Middle frontal gyrus (tissue), 1 donor: Measurements from ENCODE around the gene STMN1.

Source experiments
- DNase-seq: peaks from one replicate; pipeline ENCODE4 v3.0.0-alpha.2; 2015; ENCODE audit warnings: low spot score; ENCODE audit errors: extremely low spot score

STMN1 gene

DNA sequence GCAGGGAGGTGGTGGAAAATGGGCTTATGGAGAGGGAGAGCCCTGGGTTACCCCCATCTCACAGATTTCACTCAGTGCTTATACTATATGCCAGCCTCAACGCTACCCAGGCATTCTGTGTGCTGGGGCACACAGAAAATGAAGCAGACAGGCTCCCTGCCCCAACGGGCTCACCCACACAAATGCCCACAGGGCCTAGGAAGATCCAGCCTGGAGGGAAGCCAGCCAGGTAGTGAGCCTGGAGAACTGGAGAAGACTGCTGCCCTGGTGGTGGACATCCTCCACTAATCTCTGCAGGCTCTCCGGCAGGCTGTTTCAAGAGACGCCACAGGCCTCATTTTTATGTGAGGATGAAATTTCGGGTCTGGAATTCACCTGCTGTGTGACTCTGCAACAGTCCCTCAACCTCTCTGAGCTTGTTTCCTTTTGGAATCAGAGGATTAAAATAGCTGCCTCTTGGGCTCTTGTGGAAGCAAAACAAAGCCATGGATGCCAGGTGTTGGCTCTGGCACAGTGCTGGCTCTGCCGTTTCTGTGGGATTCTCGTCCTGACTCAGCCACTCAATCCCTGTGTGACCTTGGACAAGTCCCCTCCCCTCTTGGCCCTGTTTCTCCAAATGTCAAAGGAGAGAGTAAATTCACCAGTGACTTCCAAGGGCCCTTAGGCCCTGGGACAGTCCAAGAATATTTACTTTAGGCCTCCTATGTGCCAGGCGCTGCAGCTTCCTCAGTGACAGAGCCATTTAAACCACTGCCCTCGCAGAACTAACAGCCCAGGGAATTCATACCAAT is 34.3 kb downstream of the STMN1 start:
- no peak for DNase-seq

DNA sequence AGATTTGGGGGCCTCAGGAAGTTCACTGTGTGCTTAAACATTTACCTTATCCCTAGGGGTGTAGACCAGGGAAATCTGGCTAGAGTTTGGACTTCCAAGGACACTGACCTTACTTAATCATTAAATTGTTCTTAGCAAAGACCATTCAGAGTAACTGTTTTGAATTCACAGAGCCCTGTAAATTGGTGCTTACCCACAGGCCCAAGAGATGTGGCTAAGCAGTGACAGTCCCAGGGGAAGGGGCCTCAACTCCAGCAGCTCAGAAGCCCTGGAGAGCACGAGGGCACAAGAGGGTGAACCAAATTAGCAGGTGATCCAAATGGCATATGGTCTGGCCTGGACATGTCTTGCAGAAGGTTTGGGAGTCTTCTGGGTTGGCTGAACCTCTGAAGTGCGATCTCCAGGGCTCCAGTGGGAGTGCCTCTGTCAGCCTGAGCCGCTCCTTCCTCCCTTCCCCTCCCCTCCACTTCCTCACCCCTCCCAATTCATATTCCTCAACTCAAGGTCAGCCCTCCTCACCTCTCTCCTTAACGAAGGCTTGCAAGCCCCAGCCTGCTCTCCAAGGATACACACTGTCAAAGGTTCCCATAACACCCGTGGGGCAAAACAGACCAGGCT is 35.0 kb downstream of the STMN1 start:
- DNase-seq: no peak

DNA sequence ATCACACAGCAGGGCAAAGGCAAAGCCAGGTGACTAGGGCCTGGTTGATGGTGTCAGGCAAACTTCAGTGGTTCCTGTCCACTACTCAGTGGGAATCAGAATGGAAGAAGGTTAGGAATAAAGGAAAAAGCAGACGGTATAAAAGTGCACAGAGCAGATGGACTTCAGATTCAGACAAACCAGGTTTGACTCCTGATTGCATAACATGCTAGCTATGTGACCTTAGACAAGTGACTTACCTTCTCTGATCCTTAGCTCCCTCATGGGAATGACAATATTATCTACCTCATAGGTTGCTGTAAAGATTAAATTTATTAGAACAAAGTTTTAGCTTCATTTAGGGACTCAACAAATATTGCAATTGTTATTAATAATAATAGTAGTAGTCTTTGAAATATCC is 35.6 kb downstream of the STMN1 start:
- DNase-seq: no peak

DNA sequence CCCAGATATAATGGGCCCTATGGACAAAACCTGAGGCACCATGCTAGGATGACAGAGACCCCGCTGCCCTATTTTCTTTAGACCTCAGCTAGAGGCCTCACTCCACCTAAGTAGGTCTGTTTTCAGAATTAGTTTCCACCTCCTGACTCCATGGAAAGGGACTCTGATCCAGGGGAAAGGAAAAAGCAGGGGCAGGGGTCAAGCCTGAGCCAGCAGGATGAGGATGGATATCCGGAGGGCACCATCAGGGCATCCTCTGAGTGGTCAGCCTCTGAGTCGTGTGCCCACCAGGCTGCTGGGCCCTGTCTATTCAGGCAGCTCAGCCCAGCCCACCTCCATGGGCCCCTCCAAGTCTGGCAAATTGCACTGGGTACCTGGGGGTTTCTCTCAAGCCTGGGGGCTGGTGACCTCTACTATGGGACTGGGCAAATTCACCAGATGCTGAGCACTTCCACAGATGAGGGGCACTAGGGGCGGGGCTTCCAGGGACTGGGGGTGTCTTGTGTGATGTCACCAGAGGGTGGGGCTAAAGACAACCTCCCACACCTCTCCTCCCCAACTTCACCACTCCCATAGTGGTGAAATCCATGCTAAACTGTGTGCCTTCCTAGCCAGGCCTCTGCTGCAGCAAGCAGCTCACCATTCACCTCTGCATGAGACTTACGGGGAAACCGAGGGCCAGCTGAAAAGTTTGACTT is 36.2 kb downstream of the STMN1 start:
- DNase-seq: no peak

DNA sequence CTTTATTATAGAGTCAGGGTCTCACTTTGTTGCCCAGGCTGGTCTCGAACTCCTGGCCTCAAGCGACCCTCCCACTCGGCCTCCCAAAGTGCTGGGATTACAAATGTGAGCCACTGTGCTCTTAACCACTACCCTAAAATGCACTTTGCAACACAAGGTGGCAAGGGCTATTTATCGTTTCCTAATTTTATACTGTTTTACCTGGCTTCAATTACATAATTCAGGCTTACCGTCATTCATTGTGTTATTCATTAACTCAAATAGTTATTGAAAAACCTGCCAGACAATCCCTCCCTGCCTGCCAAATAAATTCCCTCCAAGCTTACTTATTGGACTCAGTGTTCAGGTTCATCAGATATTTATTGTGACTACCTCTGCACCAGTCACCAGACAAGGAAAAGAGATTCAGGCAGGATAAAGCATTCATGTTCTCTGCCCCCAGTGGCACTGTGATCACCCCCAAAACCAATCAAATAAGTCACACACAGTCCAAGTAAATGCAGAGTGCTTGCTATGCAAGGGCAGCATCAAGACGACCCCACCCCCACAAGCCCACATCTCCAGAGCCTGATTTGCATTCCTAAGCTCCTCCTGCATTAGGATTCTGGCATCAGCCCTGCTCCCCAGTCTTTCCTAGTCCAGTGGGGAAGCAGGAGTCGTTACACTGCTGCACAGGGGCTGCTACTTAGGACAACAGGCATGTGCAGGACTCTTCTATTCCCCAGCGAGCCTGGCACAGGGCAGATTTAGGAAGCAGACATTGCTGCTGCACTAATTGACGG is 38.8 kb downstream of the STMN1 start:
- no peak for DNase-seq

DNA sequence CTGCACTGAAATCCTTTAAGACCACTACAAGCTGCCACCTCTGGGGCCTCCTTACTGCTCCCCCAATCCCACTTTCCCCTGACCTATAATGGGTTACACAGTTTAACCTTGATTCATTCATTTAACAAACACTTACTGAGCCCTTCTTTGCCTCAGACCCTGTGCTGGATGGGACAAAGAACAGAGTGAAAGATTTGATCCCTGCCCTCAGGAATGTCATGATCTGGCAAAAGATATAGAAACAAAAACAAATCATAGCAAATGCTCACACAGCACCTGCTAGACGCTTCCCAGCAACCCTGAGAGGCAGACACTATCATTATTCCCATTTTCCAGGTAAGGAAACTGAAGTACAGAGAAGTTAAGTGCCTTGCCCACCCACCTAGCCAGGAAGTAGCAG is 39.9 kb downstream of the STMN1 start:
- DNase-seq: no peak

DNA sequence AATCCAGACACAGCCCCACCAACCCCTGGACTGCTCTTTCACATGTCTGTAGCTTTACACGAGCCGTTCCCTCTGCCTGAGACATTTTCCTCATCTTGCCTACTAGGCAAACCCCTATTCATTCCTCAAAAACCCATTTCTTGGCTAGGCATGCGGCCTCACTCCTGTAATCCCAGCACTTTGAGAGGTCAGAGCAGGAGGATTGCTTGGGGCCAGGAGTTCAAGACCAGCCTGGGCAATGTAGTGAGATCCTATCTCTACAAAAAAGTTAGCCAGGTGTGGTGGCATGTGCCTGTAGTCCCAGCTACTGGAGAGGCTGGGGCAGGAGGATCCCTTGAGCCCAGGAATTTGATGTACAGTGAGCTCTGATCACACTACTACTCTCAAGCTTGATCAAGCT is 41.8 kb downstream of the STMN1 start:
- no peak for DNase-seq

DNA sequence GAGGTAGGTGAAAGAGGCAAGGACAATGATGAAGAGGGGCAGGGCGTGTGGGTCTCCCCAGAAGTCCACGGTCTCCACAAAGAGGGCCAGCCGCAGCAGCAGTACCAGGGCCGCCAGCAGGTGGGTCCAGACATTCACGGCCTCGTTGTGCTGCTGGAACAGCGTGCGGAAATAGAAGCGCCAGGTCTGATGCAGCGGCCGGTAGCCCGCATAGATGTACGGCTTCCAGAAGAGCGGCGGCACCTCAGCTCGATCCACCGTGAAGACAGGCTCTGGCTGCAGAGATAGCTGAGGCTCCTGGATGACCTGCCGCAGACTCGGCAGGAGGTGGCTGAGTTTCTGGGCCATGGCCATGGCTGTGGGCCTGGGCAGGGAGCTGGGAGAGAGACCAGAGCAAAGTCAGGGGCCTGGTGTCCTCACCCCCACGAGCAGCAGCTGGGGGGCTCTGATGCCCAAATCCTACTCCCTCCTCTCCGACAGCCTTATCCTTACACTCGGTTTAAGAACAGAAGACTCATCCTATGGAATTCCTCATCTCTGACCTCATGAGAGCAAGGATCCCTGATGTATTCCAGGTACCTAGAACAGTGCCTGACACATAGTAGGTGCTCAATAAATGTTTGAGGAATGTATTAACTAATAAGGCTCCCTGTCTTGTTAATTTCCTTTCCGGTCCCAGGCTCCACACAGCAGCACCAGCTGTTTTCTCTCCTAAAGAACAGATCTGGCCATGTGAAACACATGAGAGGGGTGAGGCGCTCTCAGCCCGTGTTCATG is 42.5 kb downstream of the STMN1 start:
- DNase-seq: no peak

DNA sequence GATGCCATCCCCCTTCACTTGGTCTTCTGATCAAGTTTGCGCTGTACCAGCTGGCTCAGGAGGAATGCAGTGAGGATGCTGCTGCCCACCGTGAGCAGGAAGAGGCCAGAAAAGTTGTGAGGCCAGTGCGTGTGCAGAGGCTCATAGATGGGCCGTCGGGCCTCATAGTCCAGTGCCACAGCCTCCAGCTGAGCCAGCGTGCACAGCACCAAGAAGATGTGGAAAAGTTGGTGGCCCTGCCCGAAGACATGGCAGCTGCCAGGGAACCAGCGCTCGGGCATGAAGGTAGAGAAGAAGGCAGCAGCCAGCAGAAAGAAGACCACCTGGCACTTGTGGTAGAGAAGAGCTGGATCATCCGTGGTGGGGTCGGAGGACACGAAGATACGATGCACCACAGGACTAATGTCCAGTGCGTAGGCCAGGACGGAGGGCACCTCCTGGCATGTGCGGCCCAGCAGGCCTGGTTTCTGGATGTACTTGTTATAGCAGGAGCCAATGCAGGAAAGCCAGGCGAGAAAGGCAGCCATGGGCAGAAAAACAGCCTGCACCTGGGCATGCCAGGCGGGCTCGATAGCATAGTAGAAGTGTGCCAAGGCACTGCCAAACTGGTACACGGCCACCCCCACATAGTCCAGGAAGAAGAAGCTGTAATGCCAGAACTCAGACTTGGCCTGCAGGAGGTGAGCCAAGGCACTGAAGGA is 43.3 kb downstream of the STMN1 start:
- no peak for DNase-seq

DNA sequence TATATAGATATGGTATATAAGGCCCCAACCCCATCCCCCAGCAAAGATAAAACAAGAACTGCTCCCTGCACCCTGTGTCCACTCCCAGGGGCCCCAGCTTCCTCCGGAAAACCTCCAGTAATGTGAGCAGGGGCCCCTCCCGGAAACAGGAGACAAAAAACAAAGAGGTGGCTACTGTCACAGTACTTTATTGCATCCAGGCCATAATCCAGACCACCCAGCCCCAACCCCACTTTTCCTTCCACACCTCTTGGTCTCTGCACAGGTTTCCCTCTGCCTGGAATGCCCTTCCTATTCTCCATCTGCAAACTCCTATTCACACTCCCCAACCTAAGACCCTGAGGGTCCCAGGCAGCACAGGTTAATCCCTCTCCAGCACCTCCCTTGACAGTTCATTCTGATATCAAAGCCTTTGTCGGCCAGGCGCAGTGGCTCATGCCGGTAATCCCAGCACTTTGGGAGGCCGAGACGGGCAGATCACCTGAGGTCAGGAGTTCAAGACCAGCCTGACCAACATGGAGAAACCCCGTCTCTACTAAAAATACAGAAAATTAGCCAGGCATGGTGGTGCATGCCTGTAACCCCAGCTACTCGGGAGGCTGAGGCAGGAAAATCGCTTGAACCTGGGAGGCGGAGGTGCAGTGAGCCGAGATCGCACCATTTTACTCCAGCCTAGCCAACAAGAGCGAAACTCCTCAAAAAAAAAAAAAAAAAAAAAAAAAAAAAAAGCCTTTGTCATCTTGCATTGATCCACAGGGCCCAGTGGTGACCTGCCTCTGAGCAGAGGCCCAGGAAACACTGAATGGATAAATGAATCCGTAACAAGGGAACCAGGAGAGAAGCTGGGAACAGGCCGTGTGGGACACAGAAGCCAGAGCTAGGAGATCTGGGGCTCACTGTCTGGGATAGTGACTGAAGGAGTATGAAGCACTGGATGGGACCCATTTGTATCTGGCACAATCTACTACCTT is 44.6 kb downstream of the STMN1 start:
- no peak for DNase-seq

DNA sequence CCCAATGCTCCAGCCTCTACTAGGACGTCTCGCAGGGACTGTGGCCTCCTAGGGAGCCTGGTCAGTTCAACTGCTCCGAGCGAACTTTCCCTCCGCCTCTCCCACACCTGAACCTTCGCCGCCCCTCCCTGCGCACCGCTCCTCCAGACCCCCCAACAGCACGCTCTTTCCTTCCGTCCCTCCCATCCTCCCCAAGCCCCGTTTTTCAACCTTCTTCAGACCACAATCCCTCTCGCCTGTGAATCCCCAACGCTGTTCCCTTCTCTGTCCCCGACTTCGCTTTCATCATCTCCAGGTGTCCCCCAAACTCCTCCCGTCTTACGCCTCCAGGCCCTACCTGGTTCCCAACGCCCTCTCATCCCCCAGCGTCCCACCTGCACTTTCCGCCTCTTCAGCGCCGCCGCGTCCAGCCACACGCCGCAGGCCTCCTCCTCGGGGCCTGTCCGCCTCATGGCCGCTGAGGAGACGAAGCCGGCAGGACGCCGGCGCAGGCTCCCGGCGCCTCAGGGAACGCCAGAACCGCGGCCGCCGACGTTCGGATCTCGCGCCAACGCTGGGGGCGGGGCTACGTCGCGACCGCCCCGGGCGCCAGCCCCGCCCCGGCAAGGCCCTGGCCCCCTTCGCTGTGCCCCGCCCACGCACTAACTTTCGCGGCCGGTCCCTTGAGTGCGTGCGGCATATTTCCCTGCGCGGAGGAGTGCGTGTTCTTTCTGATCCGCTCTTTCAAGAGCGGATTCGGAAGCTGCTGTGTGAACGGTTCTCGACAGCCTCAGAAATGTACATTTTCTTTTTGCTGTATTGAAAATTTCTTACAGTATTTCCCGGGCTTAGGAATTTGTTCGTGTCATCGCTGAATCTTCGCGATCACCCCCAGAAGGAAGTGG is 47.1 kb downstream of the STMN1 start, which contains the start of gene AUNIP:
AUNIP (minus strand) TSS at position 552 of the 884 bp plus-strand sequence; CDS start at position 452, 100 bp downstream.
- peak; percentile 61 for DNase-seq

DNA sequence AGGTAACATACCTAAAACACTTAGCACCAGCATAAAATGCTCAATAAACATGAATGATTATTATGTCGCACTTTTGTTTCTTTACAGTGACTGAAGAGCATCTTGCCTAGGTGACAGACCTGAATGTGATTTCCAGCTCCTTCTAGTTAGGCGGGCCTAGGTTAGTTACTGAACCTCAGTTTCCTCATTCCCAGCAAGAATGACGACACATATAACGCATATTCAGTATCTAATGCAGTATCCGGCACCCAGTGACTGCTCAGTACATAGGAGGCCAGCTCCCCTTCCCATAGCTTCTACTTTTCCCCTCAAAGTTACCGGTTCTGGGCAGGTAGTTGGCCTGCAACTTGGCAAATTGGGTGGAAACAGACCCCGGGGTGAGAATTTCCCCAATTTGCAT is 47.7 kb downstream of the STMN1 start:
- DNase-seq: no peak

DNA sequence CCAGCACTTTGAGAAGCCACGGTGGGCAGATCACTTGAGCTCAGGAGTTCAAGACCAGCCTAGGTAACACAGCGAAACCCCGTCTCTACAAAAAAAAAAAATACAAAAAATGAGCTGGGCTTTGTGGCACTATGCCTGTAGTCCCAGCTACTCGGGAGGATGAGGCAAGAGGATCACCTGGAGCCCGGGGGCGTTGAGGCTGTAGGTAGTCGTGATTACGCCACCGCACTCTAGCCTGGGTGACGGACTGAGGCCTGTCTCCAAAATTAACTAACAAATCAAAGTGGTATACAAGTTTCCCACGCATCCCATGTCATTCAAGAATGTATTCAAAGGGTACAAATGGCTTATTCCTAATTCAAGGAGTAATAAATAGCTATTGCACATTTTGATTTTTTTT is 49.4 kb downstream of the STMN1 start:
- DNase-seq: no peak

DNA sequence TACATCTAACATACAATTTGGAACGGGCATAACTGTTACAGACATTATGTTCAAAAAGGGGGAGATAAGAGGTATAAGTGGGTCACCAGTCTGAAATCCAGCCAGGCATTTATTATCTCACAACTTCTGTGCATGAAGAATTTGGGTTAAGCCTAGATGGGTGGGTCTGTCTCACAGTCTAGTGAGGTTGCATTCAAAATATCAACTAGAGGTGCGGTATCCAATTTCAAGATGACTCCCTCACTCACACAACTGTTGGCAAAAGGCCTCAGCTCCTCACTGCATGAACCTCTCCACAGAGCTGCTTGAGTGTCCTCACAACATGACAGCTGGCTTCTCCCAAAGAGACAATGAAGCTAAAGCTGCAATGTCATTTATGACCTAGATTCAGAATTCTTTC is 51.7 kb downstream of the STMN1 start:
- DNase-seq: no peak
